WTC11 (cell line): ENCODE results near the gene LDAH. TPM values are rescaled to one million over a fixed set of nuclear protein-coding genes. Genes with fewer than 3 reads are reported as not detected.

Experiments used
- ATAC-seq: fragments of 200-7000 bp; cut with Tn5 transposase; 2 replicates; pipeline ENCODE4 v1.10.0; 2021; ENCODE audit warnings: mild to moderate bottlenecking, moderate library complexity
- CTCF ChIA-PET: fragments of 300-600 bp; sonication (Branson Sonifier 250); formaldehyde crosslinking; loops from one replicate; lab custom pipeline; 2021; ENCODE audit warnings: antibody characterized with exemption; lab: Charles Lee
- POLR2A ChIA-PET: fragments of 350-600 bp; sonication (Branson Sonifier 250); formaldehyde crosslinking; loops from one replicate; lab custom pipeline; 2021; ENCODE audit warnings: antibody characterized with exemption; lab: Charles Lee
- DNase-seq: peaks from one replicate; pipeline ENCODE4 v3.0.0; 2021; ENCODE audit warnings: low spot score
- H3K27ac Mint-ChIP-seq: 2 replicates; pipeline ENCODE4 v1.8.0; 2021; ENCODE audit warnings: mixed read lengths
- H3K27me3 Mint-ChIP-seq: 2 replicates; pipeline ENCODE4 v1.8.0; 2021; ENCODE audit warnings: low read depth, mild to moderate bottlenecking, moderate library complexity, mixed read lengths
- H3K36me3 Mint-ChIP-seq: 2 replicates; pipeline ENCODE4 v1.8.0; 2021; ENCODE audit warnings: mixed read lengths
- H3K4me1 Mint-ChIP-seq: 2 replicates; pipeline ENCODE4 v1.8.0; 2022; ENCODE audit warnings: mixed read lengths
- H3K4me3 Mint-ChIP-seq: 2 replicates; pipeline ENCODE4 v1.8.0; 2021; ENCODE audit warnings: mild to moderate bottlenecking, moderate library complexity, mixed read lengths
- H3K9me3 Mint-ChIP-seq: 2 replicates; pipeline ENCODE4 v1.8.0; 2021; ENCODE audit warnings: mixed read lengths
- ATF1 ChIP-seq: sonication (generic); formaldehyde crosslinking; IDR thresholded peaks from 2 replicates; pipeline ENCODE4 v1.8.1; 2023; ENCODE audit warnings: mild to moderate bottlenecking, moderate library complexity, missing genetic modification reagents
- ELF4 ChIP-seq: sonication (generic); formaldehyde crosslinking; IDR thresholded peaks from 2 replicates; pipeline ENCODE4 v1.8.1; 2022; ENCODE audit warnings: low read depth, mild to moderate bottlenecking, moderate library complexity, missing genetic modification reagents
- ETV6 ChIP-seq: sonication (generic); formaldehyde crosslinking; IDR thresholded peaks from 2 replicates; pipeline ENCODE4 v1.8.1; 2022; ENCODE audit warnings: mild to moderate bottlenecking, missing genetic modification reagents
- FOXJ3 ChIP-seq: sonication (generic); formaldehyde crosslinking; IDR thresholded peaks from 2 replicates; pipeline ENCODE4 v1.9.0; 2021; ENCODE audit warnings: missing genetic modification reagents, mild to moderate bottlenecking, borderline replicate concordance
- FOXP1 ChIP-seq: sonication (generic); formaldehyde crosslinking; IDR thresholded peaks from 2 replicates; pipeline ENCODE4 v1.8.0; 2022; ENCODE audit warnings: missing genetic modification reagents, mild to moderate bottlenecking, moderate library complexity, borderline replicate concordance
- GRHL2 ChIP-seq: fragments of 250-450 bp; sonication (Bioruptor Pico); IDR thresholded peaks from 2 replicates; pipeline ENCODE4 v1.8.0; 2022; ENCODE audit warnings: mild to moderate bottlenecking, moderate library complexity; ENCODE audit not compliant: insufficient replicate concordance, severe bottlenecking
- GTF2I ChIP-seq: fragments of 250-450 bp; sonication (Bioruptor Pico); conservative IDR thresholded peaks from 2 replicates; pipeline ENCODE4 v1.4.0; 2021; ENCODE audit warnings: mild to moderate bottlenecking
- NFATC4 ChIP-seq: fragments of 250-450 bp; sonication (Bioruptor Pico); IDR thresholded peaks from 2 replicates; pipeline ENCODE4 v1.9.0; 2021; ENCODE audit warnings: mild to moderate bottlenecking
- NR2C2 ChIP-seq: sonication (generic); formaldehyde crosslinking; IDR thresholded peaks from 2 replicates; pipeline ENCODE4 v1.8.0; 2022; ENCODE audit warnings: mild to moderate bottlenecking, missing genetic modification reagents
- OVOL2 ChIP-seq: fragments of 250-450 bp; sonication (Bioruptor Pico); IDR thresholded peaks from 2 replicates; pipeline ENCODE4 v1.9.0; 2021; ENCODE audit warnings: mild to moderate bottlenecking, borderline replicate concordance
- SMAD3 ChIP-seq: sonication (generic); formaldehyde crosslinking; IDR thresholded peaks from 2 replicates; pipeline ENCODE4 v1.8.0; 2022; ENCODE audit warnings: missing genetic modification reagents, mild to moderate bottlenecking, borderline replicate concordance
- TEAD1 ChIP-seq: sonication (generic); formaldehyde crosslinking; IDR thresholded peaks from 2 replicates; pipeline ENCODE4 v1.8.0; 2022; ENCODE audit warnings: mild to moderate bottlenecking, missing genetic modification reagents
- TP53 ChIP-seq: sonication (generic); formaldehyde crosslinking; IDR thresholded peaks from 2 replicates; pipeline ENCODE4 v1.8.1; 2023; ENCODE audit warnings: mild to moderate bottlenecking, missing genetic modification reagents
- ZBTB21 ChIP-seq: sonication (generic); formaldehyde crosslinking; IDR thresholded peaks from 2 replicates; pipeline ENCODE4 v1.8.1; 2023; ENCODE audit warnings: mild to moderate bottlenecking, missing genetic modification reagents, borderline replicate concordance
- ZNF121 ChIP-seq: sonication (generic); formaldehyde crosslinking; IDR thresholded peaks from 2 replicates; pipeline ENCODE4 v1.8.0; 2023; ENCODE audit warnings: missing genetic modification reagents
- ZNF232 ChIP-seq: sonication (generic); formaldehyde crosslinking; IDR thresholded peaks from 2 replicates; pipeline ENCODE4 v1.8.0; 2022; ENCODE audit warnings: mild to moderate bottlenecking, missing genetic modification reagents
- ZNF263 ChIP-seq: sonication (generic); formaldehyde crosslinking; IDR thresholded peaks from 2 replicates; pipeline ENCODE4 v1.8.1; 2022; ENCODE audit warnings: low read depth, mild to moderate bottlenecking, moderate library complexity, missing genetic modification reagents
- total RNA-seq: library from RNA; stranded (reverse); gene quantifications from 3 replicates; pipeline ENCODE4 v1.2.3, GENCODE V29; 2021
- TF ChIP-seq, protein P1 (sequence below): fragments of 250-450 bp; sonication (Bioruptor Pico); IDR thresholded peaks from 2 replicates; pipeline ENCODE4 v2.1.2; 2022; ENCODE audit warnings: mild to moderate bottlenecking, moderate library complexity
- TF ChIP-seq, protein P2 (sequence below): sonication (generic); formaldehyde crosslinking; IDR thresholded peaks from 2 replicates; pipeline ENCODE4 v1.8.1; 2023; ENCODE audit warnings: mild to moderate bottlenecking, missing genetic modification reagents
- TF ChIP-seq, protein P3 (sequence below): fragments of 250-450 bp; sonication (Bioruptor Pico); IDR thresholded peaks from 2 replicates; pipeline ENCODE4 v1.9.0; 2021; ENCODE audit warnings: mild to moderate bottlenecking
- TF ChIP-seq, protein P4 (sequence below): sonication (generic); formaldehyde crosslinking; IDR thresholded peaks from 2 replicates; pipeline ENCODE4 v1.8.0; 2022; ENCODE audit warnings: mild to moderate bottlenecking, missing genetic modification reagents
- TF ChIP-seq, protein P5 (sequence below): sonication (generic); formaldehyde crosslinking; IDR thresholded peaks from 2 replicates; pipeline ENCODE4 v1.8.1; 2023; ENCODE audit warnings: mild to moderate bottlenecking, missing genetic modification reagents, moderate library complexity
- TF ChIP-seq, protein P6 (sequence below): sonication (generic); formaldehyde crosslinking; IDR thresholded peaks from 2 replicates; pipeline ENCODE4 v1.8.1; 2023; ENCODE audit warnings: mild to moderate bottlenecking, missing genetic modification reagents
- TF ChIP-seq, protein P7 (sequence below): fragments of 250-450 bp; sonication (Bioruptor Pico); IDR thresholded peaks from 2 replicates; pipeline ENCODE4 v1.9.0; 2021; ENCODE audit warnings: mild to moderate bottlenecking
- TF ChIP-seq, protein P8 (sequence below): sonication (generic); formaldehyde crosslinking; conservative IDR thresholded peaks from 2 replicates; pipeline ENCODE4 v1.8.1; 2023; ENCODE audit warnings: mild to moderate bottlenecking, low read depth, missing genetic modification reagents, moderate library complexity

Gene LDAH
- total RNA-seq, 1 experiment from 2014 or later, result 20.5 TPM

DNA sequence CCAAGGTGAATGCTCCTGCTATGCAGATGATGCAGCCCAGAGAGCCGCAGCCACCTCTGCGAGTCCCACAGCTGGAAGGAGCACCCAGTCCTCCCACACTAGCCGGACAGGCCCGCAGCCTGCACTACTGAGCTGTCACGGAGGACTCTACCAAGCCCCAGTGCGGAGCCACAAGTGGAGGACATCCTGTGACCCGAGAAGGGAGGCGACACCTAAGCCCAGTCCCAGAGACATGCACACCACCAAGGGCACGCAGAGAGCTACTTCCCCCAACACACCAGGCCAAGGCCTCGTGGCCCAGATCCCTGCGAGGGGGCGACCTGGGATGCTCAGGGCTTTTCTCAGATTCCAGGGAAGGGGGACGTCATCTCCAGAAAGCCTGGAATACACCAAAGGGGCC is 184.9 kb downstream of the LDAH start:
- TF ChIP-seq, protein P1, sequence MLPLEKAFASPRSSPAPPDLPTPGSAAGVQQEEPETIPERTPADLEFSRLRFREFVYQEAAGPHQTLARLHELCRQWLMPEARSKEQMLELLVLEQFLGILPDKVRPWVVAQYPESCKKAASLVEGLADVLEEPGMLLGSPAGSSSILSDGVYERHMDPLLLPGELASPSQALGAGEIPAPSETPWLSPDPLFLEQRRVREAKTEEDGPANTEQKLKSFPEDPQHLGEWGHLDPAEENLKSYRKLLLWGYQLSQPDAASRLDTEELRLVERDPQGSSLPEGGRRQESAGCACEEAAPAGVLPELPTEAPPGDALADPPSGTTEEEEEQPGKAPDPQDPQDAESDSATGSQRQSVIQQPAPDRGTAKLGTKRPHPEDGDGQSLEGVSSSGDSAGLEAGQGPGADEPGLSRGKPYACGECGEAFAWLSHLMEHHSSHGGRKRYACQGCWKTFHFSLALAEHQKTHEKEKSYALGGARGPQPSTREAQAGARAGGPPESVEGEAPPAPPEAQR (CRISPR knock-in tag), result no peak
- TF ChIP-seq ZNF232 (CRISPR knock-in tag), result no peak
- TF ChIP-seq ZBTB21 (CRISPR knock-in tag), result no peak
- TF ChIP-seq SMAD3, result no peak
- TF ChIP-seq TP53 (CRISPR knock-in tag), result no peak
- TF ChIP-seq ATF1, result no peak
- TF ChIP-seq, protein P2, sequence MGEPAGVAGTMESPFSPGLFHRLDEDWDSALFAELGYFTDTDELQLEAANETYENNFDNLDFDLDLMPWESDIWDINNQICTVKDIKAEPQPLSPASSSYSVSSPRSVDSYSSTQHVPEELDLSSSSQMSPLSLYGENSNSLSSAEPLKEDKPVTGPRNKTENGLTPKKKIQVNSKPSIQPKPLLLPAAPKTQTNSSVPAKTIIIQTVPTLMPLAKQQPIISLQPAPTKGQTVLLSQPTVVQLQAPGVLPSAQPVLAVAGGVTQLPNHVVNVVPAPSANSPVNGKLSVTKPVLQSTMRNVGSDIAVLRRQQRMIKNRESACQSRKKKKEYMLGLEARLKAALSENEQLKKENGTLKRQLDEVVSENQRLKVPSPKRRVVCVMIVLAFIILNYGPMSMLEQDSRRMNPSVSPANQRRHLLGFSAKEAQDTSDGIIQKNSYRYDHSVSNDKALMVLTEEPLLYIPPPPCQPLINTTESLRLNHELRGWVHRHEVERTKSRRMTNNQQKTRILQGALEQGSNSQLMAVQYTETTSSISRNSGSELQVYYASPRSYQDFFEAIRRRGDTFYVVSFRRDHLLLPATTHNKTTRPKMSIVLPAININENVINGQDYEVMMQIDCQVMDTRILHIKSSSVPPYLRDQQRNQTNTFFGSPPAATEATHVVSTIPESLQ (CRISPR knock-in tag), result no peak
- TF ChIP-seq, protein P3, sequence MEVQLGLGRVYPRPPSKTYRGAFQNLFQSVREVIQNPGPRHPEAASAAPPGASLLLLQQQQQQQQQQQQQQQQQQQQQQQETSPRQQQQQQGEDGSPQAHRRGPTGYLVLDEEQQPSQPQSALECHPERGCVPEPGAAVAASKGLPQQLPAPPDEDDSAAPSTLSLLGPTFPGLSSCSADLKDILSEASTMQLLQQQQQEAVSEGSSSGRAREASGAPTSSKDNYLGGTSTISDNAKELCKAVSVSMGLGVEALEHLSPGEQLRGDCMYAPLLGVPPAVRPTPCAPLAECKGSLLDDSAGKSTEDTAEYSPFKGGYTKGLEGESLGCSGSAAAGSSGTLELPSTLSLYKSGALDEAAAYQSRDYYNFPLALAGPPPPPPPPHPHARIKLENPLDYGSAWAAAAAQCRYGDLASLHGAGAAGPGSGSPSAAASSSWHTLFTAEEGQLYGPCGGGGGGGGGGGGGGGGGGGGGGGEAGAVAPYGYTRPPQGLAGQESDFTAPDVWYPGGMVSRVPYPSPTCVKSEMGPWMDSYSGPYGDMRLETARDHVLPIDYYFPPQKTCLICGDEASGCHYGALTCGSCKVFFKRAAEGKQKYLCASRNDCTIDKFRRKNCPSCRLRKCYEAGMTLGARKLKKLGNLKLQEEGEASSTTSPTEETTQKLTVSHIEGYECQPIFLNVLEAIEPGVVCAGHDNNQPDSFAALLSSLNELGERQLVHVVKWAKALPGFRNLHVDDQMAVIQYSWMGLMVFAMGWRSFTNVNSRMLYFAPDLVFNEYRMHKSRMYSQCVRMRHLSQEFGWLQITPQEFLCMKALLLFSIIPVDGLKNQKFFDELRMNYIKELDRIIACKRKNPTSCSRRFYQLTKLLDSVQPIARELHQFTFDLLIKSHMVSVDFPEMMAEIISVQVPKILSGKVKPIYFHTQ (CRISPR knock-in tag), result no peak
- no peak for TF ChIP-seq GRHL2 (CRISPR knock-in tag)
- TF ChIP-seq GTF2I, result no peak
- TF ChIP-seq, protein P4, sequence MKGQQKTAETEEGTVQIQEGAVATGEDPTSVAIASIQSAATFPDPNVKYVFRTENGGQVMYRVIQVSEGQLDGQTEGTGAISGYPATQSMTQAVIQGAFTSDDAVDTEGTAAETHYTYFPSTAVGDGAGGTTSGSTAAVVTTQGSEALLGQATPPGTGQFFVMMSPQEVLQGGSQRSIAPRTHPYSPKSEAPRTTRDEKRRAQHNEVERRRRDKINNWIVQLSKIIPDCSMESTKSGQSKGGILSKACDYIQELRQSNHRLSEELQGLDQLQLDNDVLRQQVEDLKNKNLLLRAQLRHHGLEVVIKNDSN (CRISPR knock-in tag), result no peak
- TF ChIP-seq, protein P5, sequence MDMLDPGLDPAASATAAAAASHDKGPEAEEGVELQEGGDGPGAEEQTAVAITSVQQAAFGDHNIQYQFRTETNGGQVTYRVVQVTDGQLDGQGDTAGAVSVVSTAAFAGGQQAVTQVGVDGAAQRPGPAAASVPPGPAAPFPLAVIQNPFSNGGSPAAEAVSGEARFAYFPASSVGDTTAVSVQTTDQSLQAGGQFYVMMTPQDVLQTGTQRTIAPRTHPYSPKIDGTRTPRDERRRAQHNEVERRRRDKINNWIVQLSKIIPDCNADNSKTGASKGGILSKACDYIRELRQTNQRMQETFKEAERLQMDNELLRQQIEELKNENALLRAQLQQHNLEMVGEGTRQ, result no peak
- TF ChIP-seq OVOL2 (CRISPR knock-in tag), result no peak
- ATAC-seq (no peak), DNase-seq (no peak)
- no peak overlapping the region for H3K27ac Mint-ChIP-seq
- no peaks in the 10 kb centered on the region for H3K36me3 Mint-ChIP-seq
- ChIA-PET CTCF (interaction anchor here (0.9 kb wide), 1 partner anchor 227 kb away, joined by 3 read pairs; no protein-coding TSS in a partner anchor), POLR2A (no interaction called here)
- no peaks in the 10 kb centered on the region for H3K9me3 Mint-ChIP-seq
- H3K4me1 Mint-ChIP-seq, result peaks cover 18% of the 10 kb centered on the region
- H3K27me3 Mint-ChIP-seq, result no peaks in the 10 kb centered on the region
- H3K4me3 Mint-ChIP-seq, result no peak overlapping the region

DNA sequence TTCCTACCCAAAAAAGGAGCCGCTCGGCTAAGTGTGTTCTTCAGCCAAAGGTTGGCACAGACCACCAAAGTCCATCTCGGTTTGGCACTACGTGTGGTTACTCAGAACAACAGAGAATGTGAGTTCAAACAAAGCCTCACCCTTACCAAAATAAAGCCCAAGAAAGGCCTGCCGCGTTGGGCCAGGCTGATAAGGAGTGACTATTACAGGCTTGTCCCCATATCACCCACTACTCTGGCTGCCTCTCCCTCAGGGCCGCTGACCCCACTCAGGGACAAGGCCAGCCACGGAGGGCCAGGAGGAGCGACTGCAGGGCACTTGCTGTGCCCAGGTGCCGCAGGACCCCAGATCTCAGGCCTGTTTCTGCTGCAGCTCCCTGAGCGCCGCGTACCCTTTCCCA is 185.8 kb downstream of the LDAH start:
- no peaks in the 10 kb centered on the region for H3K36me3 Mint-ChIP-seq
- ChIA-PET CTCF (interaction anchor here (3.7 kb wide), 1 partner anchor 226 kb away, joined by 48 read pairs; no protein-coding TSS in a partner anchor), POLR2A (no interaction called here)
- no peak overlapping the region for H3K4me3 Mint-ChIP-seq
- H3K9me3 Mint-ChIP-seq, result no peaks in the 10 kb centered on the region
- no peak for DNase-seq
- H3K27ac Mint-ChIP-seq, result no peak overlapping the region
- H3K4me1 Mint-ChIP-seq, result peaks cover 26% of the 10 kb centered on the region
- no peak for ATAC-seq
- no peaks in the 10 kb centered on the region for H3K27me3 Mint-ChIP-seq
- TF ChIP-seq ZNF263 (CRISPR knock-in tag), result no peak
- TF ChIP-seq, protein P6, sequence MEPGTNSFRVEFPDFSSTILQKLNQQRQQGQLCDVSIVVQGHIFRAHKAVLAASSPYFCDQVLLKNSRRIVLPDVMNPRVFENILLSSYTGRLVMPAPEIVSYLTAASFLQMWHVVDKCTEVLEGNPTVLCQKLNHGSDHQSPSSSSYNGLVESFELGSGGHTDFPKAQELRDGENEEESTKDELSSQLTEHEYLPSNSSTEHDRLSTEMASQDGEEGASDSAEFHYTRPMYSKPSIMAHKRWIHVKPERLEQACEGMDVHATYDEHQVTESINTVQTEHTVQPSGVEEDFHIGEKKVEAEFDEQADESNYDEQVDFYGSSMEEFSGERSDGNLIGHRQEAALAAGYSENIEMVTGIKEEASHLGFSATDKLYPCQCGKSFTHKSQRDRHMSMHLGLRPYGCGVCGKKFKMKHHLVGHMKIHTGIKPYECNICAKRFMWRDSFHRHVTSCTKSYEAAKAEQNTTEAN (CRISPR knock-in tag), result no peak
- TF ChIP-seq ETV6, result no peak
- no peak for TF ChIP-seq TEAD1 (CRISPR knock-in tag)
- TF ChIP-seq NFATC4, result no peak
- TF ChIP-seq, protein P7, sequence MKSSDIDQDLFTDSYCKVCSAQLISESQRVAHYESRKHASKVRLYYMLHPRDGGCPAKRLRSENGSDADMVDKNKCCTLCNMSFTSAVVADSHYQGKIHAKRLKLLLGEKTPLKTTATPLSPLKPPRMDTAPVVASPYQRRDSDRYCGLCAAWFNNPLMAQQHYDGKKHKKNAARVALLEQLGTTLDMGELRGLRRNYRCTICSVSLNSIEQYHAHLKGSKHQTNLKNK (CRISPR knock-in tag), result no peak
- TF ChIP-seq ZNF121 (CRISPR knock-in tag), result no peak
- no peak for TF ChIP-seq ELF4 (CRISPR knock-in tag)
- TF ChIP-seq FOXP1, result no peak
- TF ChIP-seq, protein P8, sequence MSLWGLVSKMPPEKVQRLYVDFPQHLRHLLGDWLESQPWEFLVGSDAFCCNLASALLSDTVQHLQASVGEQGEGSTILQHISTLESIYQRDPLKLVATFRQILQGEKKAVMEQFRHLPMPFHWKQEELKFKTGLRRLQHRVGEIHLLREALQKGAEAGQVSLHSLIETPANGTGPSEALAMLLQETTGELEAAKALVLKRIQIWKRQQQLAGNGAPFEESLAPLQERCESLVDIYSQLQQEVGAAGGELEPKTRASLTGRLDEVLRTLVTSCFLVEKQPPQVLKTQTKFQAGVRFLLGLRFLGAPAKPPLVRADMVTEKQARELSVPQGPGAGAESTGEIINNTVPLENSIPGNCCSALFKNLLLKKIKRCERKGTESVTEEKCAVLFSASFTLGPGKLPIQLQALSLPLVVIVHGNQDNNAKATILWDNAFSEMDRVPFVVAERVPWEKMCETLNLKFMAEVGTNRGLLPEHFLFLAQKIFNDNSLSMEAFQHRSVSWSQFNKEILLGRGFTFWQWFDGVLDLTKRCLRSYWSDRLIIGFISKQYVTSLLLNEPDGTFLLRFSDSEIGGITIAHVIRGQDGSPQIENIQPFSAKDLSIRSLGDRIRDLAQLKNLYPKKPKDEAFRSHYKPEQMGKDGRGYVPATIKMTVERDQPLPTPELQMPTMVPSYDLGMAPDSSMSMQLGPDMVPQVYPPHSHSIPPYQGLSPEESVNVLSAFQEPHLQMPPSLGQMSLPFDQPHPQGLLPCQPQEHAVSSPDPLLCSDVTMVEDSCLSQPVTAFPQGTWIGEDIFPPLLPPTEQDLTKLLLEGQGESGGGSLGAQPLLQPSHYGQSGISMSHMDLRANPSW (CRISPR knock-in tag), result no peak
- no peak for TF ChIP-seq NR2C2
- TF ChIP-seq FOXJ3 (CRISPR knock-in tag), result no peak
